HEK293T (cell line): ENCODE results near the gene CHD3.

Experiments used
- CTCF ChIA-PET: fragments of 350-600 bp; formaldehyde crosslinking; extraction: SDS; loops from one replicate; lab custom pipeline; 2021; ENCODE audit warnings: antibody characterized with exemption, inconsistent platforms; lab: Yijun Ruan, JAX
- POLR2A ChIA-PET: fragments of 350-600 bp; formaldehyde crosslinking; extraction: SDS; loops from one replicate; lab custom pipeline; 2020; ENCODE audit warnings: antibody characterized with exemption, inconsistent platforms; lab: Yijun Ruan, JAX
- DNase-seq: peaks from one replicate; pipeline ENCODE4 v3.0.0; 2012; ENCODE audit warnings: mixed read lengths; ENCODE audit errors: extremely low spot score
- ARNT ChIP-seq: fragments of 450-650 bp; IDR thresholded peaks from 2 replicates; pipeline ENCODE4 v1.6.1; 2017; ENCODE audit warnings: mild to moderate bottlenecking
- BHLHE40 ChIP-seq: fragments of 450-650 bp; IDR thresholded peaks from 2 replicates; pipeline ENCODE4 v1.6.1; 2016; ENCODE audit warnings: mild to moderate bottlenecking, moderate library complexity, borderline replicate concordance
- CTBP1 ChIP-seq: fragments of 450-650 bp; IDR thresholded peaks from 2 replicates; pipeline ENCODE4 v1.6.1; 2016; ENCODE audit warnings: borderline replicate concordance
- ELF4 ChIP-seq: fragments of 450-650 bp; IDR thresholded peaks from 2 replicates; pipeline ENCODE4 v1.6.1; 2017; ENCODE audit warnings: antibody characterized with exemption
- FOXA1 ChIP-seq: fragments of 450-650 bp; IDR thresholded peaks from 2 replicates; pipeline ENCODE4 v1.6.1; 2016; ENCODE audit warnings: mild to moderate bottlenecking
- FOXK2 ChIP-seq: fragments of 450-650 bp; IDR thresholded peaks from 2 replicates; pipeline ENCODE4 v1.6.1; 2016; ENCODE audit warnings: mild to moderate bottlenecking
- FOXM1 ChIP-seq: fragments of 450-650 bp; IDR thresholded peaks from 2 replicates; pipeline ENCODE4 v1.6.1; 2017; ENCODE audit warnings: mild to moderate bottlenecking, borderline replicate concordance
- HDGF ChIP-seq: fragments of 450-650 bp; IDR thresholded peaks from 2 replicates; pipeline ENCODE4 v1.6.1; 2017; ENCODE audit warnings: antibody characterized with exemption, borderline replicate concordance
- L3MBTL2 ChIP-seq: fragments of 450-650 bp; conservative IDR thresholded peaks from 2 replicates; pipeline ENCODE4 v1.6.1; 2016; ENCODE audit warnings: mild to moderate bottlenecking
- LEF1 ChIP-seq: fragments of 450-650 bp; IDR thresholded peaks from 2 replicates; pipeline ENCODE4 v1.6.1; 2017; ENCODE audit warnings: mild to moderate bottlenecking, borderline replicate concordance
- NFRKB ChIP-seq: fragments of 450-650 bp; IDR thresholded peaks from 2 replicates; pipeline ENCODE4 v1.6.1; 2016; ENCODE audit warnings: mild to moderate bottlenecking, moderate library complexity
- PKNOX1 ChIP-seq: fragments of 450-650 bp; IDR thresholded peaks from 2 replicates; pipeline ENCODE4 v1.6.1; 2016
- SP1 ChIP-seq: fragments of 450-650 bp; IDR thresholded peaks from 2 replicates; pipeline ENCODE4 v1.6.1; 2017
- SUZ12 ChIP-seq: fragments of 450-650 bp; IDR thresholded peaks from 2 replicates; pipeline ENCODE4 v1.6.1; 2016; ENCODE audit warnings: mild to moderate bottlenecking
- TARDBP ChIP-seq: fragments of 450-650 bp; IDR thresholded peaks from 2 replicates; pipeline ENCODE4 v1.6.1; 2016
- ZNF384 ChIP-seq: fragments of 450-650 bp; IDR thresholded peaks from 2 replicates; pipeline ENCODE4 v1.6.1; 2016

Gene CHD3

DNA sequence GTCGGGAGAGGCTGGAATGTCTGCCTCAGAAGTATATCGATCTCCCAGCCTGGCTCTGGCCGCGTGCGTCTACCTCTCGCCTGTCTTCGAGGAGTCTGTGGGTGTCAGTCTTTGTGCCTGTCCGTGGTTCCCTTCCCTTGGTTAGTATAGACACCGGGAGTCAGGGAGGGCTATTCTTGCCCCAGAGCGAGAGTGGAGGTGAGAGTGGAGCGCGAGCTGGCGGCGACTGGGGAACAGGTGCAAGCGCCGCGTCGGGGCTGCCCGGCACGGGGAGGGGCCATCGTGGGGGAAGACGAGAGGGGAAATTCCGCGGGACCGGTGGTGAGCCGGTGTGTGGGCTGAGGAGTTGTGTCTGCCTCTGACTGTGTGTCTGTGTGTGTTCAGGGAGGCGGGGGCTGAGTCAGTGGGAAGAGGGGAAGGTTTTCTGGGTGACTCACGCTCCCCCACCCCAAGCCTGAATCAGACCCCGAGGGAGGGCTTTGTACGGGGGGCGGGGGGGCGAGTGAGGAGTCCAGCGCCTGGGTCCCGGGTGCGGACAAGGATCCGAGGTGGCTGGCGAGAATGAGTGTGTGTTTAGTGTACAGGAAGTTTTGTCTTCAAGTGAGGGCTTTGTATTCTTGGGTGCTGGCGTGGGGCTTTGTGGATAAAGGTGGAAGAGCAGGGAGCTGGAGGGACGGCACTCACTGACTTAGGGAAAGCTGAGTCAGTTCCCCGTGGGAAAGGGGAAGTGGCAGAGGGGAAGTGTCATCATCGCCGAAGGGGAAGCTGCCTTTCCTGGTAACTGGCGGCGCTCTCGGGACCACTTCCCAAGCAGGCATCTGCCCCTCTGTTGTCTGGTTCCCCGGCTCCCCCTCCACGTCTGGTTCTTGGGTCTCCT lies 46.0 kb upstream of the CHD3 start:
- CTCF ChIA-PET = interaction anchor here (0.7 to 1.4 kb wide), 3 partner anchors 17 to 99 kb away, joined by 3 to 5 read pairs (median 4); no protein-coding TSS in a partner anchor
- POLR2A ChIA-PET = interaction anchor here (0.9 to 3.4 kb wide), 6 partner anchors 9 to 99 kb away, joined by 3 to 18 read pairs (median 4); partner anchors contain the start of genes KDM6B and NAA38
- no peak for DNase-seq
- TF ChIP-seq L3MBTL2 (peak; percentile 89), ELF4 (no peak)

DNA sequence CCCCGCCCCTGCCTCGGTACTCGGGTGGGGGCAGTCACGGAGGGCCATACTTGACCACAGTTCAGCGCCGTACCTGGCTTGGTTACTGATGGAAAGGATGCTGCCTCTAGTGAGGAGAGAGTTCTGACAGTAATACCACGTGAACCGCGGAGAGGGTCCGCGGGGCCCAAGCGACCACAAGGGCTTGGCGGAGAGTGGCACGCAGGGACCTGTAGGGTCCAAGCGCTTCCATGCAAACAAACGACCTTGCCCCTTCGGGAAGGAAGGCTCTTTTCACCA lies 45.4 kb upstream of the CHD3 start:
- ChIA-PET POLR2A (interaction anchor here (0.9 to 3.4 kb wide), 4 partner anchors 10 to 95 kb away, joined by 3 to 18 read pairs (median 6); partner anchors contain the start of genes KDM6B and NAA38), CTCF (interaction anchor here (0.7 to 0.9 kb wide), 2 partner anchors 18 to 100 kb away, joined by 3 to 5 read pairs; no protein-coding TSS in a partner anchor)
- no peak for DNase-seq
- no peak for TF ChIP-seq ELF4
- TF ChIP-seq FOXK2 = no peak
- TF ChIP-seq SP1 = no peak
- TF ChIP-seq CTBP1 = no peak
- TF ChIP-seq HDGF = no peak
- no peak for TF ChIP-seq TARDBP
- TF ChIP-seq LEF1 = no peak
- no peak for TF ChIP-seq FOXM1
- no peak for TF ChIP-seq NFRKB
- TF ChIP-seq L3MBTL2 = no peak
- no peak for TF ChIP-seq PKNOX1
- no peak for TF ChIP-seq FOXA1
- no peak for TF ChIP-seq ARNT
- no peak for TF ChIP-seq BHLHE40

GRCh38 chr17:7843536-7844291 lies 44.9 kb upstream of the CHD3 start:
- ChIA-PET POLR2A (interaction anchor here (0.9 to 3.4 kb wide), 4 partner anchors 10 to 95 kb away, joined by 3 to 18 read pairs (median 6); partner anchors contain the start of genes KDM6B and NAA38), CTCF (interaction anchor here (0.9 kb wide), 1 partner anchor 100 kb away, joined by 5 read pairs; no protein-coding TSS in a partner anchor)
- TF ChIP-seq PKNOX1 = no peak
- TF ChIP-seq NFRKB = no peak
- peak; percentile 94; the same call in 1 of the 2 replicates for TF ChIP-seq TARDBP
- no peak for TF ChIP-seq CTBP1
- no peak for TF ChIP-seq LEF1
- no peak for TF ChIP-seq ELF4
- no peak for TF ChIP-seq SP1
- TF ChIP-seq HDGF = no peak
- no peak for TF ChIP-seq SUZ12
- TF ChIP-seq FOXM1 = peak; percentile 39; the same call in 1 of the 2 replicates
- no peak; the same call in 1 of the 2 replicates for TF ChIP-seq L3MBTL2
- peak; percentile 66 for DNase-seq

DNA sequence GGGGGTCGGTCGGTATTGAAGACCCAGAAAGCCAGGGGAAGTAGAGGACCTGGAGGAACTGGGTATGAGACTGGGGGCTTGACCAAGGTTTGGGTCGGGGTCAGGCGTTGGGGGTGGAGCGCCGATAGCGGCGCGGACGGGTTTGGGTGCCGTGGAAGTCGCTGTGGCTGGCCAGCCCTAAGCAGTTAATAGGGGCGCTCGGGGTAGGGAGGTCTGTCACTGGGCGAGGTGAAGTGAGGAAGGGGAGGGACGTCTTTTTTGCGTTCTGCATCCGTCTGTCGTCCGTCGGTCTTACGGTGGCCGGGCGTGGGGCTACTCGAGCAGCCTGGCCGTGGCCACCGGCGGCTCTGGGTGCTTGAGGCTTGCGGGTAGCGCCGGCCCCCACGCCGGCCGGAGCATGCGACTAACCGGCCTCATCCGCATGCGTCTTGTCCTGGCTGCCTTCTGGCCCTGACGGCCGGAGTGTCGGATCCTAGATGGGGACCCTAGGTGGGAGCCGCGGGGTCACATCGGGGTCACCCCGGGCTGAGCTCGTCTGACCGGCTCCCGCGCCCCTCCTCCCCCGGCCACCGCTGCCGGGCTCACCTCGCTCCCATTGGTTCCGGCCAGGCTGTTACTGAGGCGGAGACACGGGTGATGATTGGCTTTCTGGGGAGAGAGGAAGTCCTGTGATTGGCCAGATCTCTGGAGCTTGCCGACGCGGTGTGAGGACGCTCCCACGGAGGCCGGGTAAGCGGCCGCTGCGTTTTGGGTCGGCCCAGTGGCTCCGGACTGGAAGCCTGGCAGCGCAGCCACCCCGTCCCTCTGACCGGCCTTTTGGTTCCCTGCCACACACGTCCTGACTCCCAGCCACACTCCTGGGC lies 44.1 kb upstream of the CHD3 start:
- DNase-seq = peak; percentile 84
- CTCF ChIA-PET = interaction anchor here (1.1 to 1.4 kb wide), 3 partner anchors 11 to 101 kb away, joined by 3 to 4 read pairs (median 3); partner anchors contain the start of gene KDM6B
- POLR2A ChIA-PET = interaction anchor here (0.7 to 1.4 kb wide), 7 partner anchors 9 to 128 kb away, joined by 3 to 14 read pairs (median 5); partner anchors contain the start of genes CNTROB, KDM6B, NAA38 and TMEM88
- TF ChIP-seq BHLHE40 (no peak), SP1 (no peak), FOXA1 (no peak), HDGF (no peak), NFRKB (no peak), FOXK2 (no peak), SUZ12 (no peak), ZNF384 (no peak), ELF4 (no peak), FOXM1 (no peak), TARDBP (peak; percentile 22; the same call in 1 of the 2 replicates), PKNOX1 (no peak), L3MBTL2 (0 out of 2 replicates have a peak, but pooled peaks have one; percentile 30), CTBP1 (no peak)
